T47D (cell line): ENCODE measurements around the gene PAX6.

ENCODE experiments used
- DNase-seq, 2 experiments: peaks; one replicate each; pipeline versions ENCODE4 v3.0.0 to v3.0.0-alpha.2; 2011 to 2012; ENCODE audit warnings: low read depth in 1 of 2, low spot score in 1 of 2
- JUND ChIP-seq: IDR thresholded peaks from 2 replicates; pipeline ENCODE4 v1.6.1; 2012; ENCODE audit warnings: low read depth
- in situ Hi-C: cut with HindIII; loops from 2 replicates; pipeline ENCODE4 v1.10.0; 2016; ENCODE audit warnings: low sequenced_read_pairs, low pct_unique_long_range_greater_than_20kb

PAX6 gene

DNA sequence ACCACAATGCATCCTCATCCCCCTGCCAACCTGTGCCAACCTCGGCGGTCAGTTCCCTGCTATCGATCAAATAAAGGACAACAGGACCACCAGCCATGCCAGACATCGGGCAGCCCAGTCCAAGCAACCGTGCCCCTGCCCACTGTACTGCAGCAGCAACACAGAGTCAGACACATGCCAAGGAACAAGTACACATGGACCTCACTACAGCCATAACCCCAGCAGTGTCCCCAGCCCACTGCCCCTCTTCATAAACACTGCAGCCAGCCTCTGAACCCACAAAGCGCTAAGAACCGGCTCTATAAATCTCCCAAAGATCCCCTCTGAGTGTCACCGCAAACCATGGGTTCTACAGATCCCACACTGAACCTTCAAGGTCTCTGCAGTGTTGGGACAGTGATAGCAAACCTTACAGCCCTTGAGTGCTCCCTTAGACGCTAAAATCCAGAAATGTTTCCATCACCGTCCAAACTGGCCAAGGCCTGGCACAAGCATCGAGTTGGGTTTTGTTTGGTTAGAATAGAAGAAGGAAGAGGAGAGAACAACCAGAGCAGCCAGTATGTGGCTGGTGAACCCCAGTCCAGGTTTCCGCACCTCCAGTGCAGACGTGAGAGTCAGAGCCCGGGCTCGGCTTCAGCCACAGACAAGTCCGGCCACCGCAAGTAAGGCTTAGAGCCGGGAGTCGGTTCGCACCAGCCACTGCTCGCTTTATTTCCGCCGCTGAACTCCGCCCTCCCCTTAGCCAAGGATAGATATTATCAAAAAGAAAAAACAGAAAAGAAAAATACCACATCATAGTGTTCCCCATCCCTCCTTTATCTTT, 7.9 kb downstream of the PAX6 start:
- in situ Hi-C loops = no loop called here
- TF ChIP-seq JUND = no peak

DNA sequence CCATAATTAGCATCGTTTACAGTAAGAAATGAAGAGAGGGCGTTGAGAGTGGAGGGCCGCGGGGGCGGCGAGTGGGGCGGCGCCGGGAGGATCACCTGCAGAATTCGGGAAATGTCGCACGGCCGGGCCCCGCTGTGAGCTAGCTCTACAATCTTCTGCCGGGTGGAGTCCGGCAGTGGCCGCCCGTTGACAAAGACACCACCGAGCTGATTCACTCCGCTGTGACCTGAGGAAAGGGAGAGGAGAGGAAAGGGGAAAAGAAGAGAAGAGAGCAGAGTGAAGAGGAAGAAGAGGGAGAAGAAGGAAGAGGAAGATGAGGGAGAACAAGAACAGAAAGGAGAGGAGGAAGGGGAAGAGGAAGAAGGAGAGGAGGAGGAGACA, 8.5 kb downstream of the PAX6 start:
- no peak for DNase-seq
- no peak for TF ChIP-seq JUND
- in situ Hi-C loops = no loop called here

More for the DNA sequence above, 7.9 kb downstream of the PAX6 start:
- DNase-seq = no peak

GRCh38 chr11:31802000-31802551, 9.0 kb downstream of the PAX6 start:
- TF ChIP-seq JUND = no peak
- no peak for DNase-seq
- in situ Hi-C loops = no loop called here

DNA sequence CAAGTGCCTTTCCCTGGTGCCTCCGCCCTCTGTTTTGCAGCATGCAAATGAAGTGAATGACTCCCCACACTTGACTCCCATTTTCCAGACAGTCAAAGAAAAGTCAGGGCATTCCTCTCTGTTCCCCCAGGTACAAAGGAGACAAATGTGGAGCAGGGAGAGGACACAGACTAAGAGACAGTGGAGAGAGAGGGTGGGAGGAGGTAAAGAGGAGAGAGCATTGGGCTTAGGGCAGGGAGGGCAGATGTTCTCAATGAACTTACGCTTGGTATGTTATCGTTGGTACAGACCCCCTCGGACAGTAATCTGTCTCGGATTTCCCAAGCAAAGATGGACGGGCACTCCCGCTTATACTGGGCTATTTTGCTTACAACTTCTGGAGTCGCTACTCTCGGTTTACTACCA, 9.8 kb downstream of the PAX6 start:
- DNase-seq = no peak
- in situ Hi-C loops = no loop called here
- no peak for TF ChIP-seq JUND

- no peak for DNase-seq
- TF ChIP-seq JUND = no peak
- in situ Hi-C loops = no loop called here
Observed at GRCh38 chr11:31800398-31801265, 10.5 kb downstream of the PAX6 start.

DNA sequence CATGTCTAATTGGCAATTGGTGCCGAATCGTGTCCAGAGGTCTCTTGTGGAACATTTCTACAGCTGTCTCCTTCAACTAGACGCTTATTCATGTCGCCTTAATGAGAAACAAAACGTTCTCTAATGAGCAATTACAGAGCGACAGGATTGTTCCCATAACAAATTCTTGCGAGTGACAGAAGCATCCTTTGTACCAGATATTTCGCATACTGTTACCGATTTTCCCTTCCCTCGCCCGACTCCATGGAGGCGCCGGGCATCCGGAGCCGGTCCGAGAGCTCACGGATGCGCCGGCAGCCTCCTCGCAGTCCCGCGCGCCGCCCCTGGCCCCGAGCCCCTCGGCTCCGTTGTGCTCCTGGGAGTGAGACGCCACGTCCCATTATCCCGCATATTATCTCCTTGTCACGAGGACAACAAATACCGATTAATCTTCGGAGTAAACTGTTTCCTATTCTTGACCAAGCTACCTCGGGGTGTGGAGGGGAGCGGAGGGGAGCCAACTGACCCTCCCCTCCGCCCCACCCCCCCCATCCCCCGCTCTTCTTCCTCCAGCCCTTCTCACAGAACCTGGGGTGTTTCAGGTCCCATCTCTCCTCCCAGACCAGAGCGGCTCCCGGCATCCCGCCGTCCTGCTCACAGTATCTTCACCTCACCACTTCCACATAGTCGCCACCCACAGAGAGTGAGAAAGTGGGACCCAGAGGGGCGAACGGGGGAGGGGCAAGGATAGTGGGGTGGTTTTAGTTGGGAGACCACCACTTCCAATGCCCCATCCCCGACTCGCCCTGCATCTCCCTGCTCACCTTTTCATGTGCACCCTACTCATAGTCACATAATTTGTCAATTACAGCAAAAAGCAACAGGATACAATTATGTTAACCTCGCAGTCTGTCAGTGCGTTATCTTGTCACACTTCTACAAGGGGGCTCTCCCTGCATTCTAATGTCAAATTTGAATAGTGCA, 11.4 kb downstream of the PAX6 start:
- in situ Hi-C loops = no loop called here
- DNase-seq = no peak
- TF ChIP-seq JUND = no peak

GRCh38 chr11:31798554-31799434, 12.3 kb downstream of the PAX6 start:
- in situ Hi-C loops = no loop called here
- no peak for DNase-seq
- no peak for TF ChIP-seq JUND

DNA sequence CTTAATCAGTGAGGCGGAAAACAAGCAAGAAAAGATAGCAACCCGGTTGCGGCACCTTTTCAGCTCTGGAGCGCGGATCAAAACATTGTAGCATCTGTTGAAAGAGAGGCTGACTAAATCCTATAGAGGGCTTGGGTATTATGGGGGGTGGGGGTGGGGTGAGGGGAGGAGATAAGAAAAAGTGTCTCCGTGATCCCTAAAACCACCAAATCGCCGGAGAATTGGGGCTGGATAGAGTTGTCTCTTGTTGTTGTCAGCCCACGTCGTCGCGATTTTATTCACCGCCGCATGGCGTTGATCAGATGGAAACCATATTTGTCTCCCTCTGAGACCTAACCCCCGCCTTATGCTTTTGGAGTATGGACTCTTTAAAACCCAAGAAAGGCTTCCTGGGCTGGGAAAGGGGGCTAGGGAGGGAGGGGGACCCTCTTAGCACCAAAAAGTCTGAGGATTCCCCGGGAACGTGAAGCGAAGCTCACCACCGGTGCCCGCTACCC, 13.0 kb downstream of the PAX6 start:
- DNase-seq = no peak
- no peak for TF ChIP-seq JUND
- in situ Hi-C loops = no loop called here

DNA sequence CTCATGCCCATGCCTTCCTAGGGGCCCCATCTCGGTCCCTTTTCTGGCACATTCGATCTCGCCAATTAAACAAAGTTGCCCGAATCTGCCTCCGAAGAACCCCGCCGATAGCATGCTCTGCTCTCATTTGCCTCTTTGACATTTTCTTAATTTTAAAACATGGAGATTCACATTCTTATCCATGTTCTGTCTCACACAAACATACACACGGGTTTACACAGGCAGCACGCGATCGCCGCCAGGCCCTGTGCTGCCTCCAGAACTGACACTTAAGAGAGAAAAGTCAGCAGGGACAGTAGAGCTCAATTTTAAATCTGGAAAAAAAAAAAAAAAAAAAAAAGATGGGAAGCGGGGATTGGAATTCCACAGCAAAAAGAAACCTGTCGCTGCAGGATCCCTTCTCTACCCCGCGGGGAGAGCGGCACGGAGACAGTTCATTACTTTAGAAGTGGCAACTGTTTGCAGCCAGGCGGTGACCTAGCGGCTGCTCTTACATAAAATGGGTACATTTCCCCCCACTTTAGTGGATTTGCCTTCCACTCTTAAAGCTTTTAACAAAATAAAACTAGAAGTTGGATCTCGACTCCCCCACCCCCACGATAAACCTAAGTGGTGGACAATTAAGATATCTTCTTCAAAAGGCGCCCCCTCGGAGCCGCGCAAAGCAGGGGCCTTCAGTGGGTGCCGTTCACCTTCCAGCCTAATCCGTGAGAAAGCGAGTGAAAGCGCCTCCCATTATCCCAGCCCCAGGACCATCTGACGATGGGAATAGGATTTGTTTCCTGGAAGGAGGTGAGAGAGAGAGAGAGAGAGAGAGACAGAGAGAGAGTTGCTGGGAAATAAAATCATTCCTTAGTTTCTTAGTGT, 13.7 kb downstream of the PAX6 start:
- no peak for DNase-seq
- TF ChIP-seq JUND = no peak
- in situ Hi-C loops = no loop called here

DNA sequence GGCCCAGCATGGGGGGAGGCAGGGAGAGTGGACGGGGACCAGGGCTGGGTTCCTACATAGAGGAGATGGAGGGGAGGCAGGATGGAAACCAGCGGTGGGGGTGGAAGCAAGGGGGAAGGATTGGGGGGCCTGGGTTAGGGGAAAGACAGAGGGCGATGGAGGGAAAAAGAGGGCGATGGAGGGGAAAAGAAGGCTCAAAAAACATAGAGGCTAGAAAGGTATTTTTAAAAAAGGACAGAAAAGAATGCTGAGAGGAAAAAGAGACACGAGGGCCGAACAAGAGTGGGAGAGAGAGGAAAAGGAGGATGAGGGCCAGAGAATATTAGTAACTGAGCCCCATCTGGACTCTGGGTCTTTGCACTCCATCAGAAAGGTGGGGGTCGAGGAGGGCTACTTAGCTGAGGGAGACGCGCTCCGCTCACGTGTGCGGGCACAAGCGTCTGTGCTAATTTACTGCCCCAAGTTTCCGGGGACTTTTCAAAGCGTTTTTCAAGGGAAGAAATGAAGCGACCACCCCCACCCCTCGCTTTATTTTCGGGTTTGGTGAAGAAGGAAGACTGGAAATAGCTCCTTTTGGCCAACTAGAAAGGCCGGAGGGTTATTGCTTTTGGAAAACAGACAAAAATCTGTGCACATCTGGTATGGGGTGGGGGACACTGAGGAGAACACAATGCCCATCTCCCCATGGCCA, 14.5 kb downstream of the PAX6 start:
- in situ Hi-C loops = no loop called here
- TF ChIP-seq JUND = no peak
- no peak for DNase-seq
